SK-N-SH treated with all-trans-retinoic acid at 6 μM for 48 hours (cell line): Measurements from ENCODE around the gene EMC7.
"Not testable (repeated sequence)": the region's sequence is repeated elsewhere in the genome, so short reads cannot be mapped to it uniquely, and the experiment has no call there.

Experiments used
- ATAC-seq: fragments of 200-7000 bp; cut with Tn5 transposase; 3 replicates; pipeline ENCODE4 v1.9.1; 2020; ENCODE audit warnings: mild to moderate bottlenecking, moderate library complexity
- ARNTL ChIP-seq: fragments of 450-650 bp; formaldehyde crosslinking; IDR thresholded peaks from 2 replicates; pipeline ENCODE4 v1.5.0; 2020; ENCODE audit warnings: low read depth, mild to moderate bottlenecking, moderate library complexity, borderline replicate concordance
- BACH2 ChIP-seq: fragments of 250-450 bp; sonication (Bioruptor Pico); IDR thresholded peaks from 2 replicates; pipeline ENCODE4 v1.9.0; 2021; ENCODE audit warnings: mild to moderate bottlenecking, borderline replicate concordance
- CREB5 ChIP-seq: fragments of 250-450 bp; sonication (Bioruptor Pico); IDR thresholded peaks from 2 replicates; pipeline ENCODE4 v1.5.1; 2020; ENCODE audit warnings: low read depth, mild to moderate bottlenecking, moderate library complexity
- CSDC2 ChIP-seq: fragments of 250-450 bp; sonication (Bioruptor Pico); IDR thresholded peaks from 2 replicates; pipeline ENCODE4 v1.5.0; 2020; ENCODE audit warnings: mild to moderate bottlenecking, moderate library complexity
- GLIS3 ChIP-seq: fragments of 250-450 bp; sonication (Bioruptor Pico); IDR thresholded peaks from 2 replicates; pipeline ENCODE4 v1.5.0; 2020; ENCODE audit warnings: mild to moderate bottlenecking, moderate library complexity
- ISL1 ChIP-seq: fragments of 250-450 bp; sonication (Bioruptor Pico); IDR thresholded peaks from 2 replicates; pipeline ENCODE4 v2.1.2; 2022; ENCODE audit warnings: mild to moderate bottlenecking, moderate library complexity
- OSR1 ChIP-seq: fragments of 250-450 bp; sonication (Bioruptor Pico); IDR thresholded peaks from 2 replicates; pipeline ENCODE4 v1.8.0; 2022; ENCODE audit warnings: moderate library complexity, mild to moderate bottlenecking, inconsistent platforms
- PPARA ChIP-seq: fragments of 250-450 bp; sonication (Bioruptor Pico); IDR thresholded peaks from 2 replicates; pipeline ENCODE4 v1.5.0; 2020; ENCODE audit warnings: mild to moderate bottlenecking, borderline replicate concordance
- RARB ChIP-seq: fragments of 250-450 bp; sonication (Bioruptor Pico); IDR thresholded peaks from 2 replicates; pipeline ENCODE4 v1.8.0; 2021; ENCODE audit warnings: mild to moderate bottlenecking, moderate library complexity
- SNAI2 ChIP-seq: fragments of 250-450 bp; sonication (Bioruptor Pico); IDR thresholded peaks from 2 replicates; pipeline ENCODE4 v1.5.0; 2020; ENCODE audit warnings: mild to moderate bottlenecking, moderate library complexity
- TCF4 ChIP-seq: fragments of 250-450 bp; sonication (Bioruptor Pico); IDR thresholded peaks from 2 replicates; pipeline ENCODE4 v1.8.0; 2021; ENCODE audit warnings: mild to moderate bottlenecking, moderate library complexity, borderline replicate concordance
- TOX ChIP-seq: fragments of 250-450 bp; sonication (Bioruptor Pico); IDR thresholded peaks from 2 replicates; pipeline ENCODE4 v1.8.0; 2021; ENCODE audit warnings: mild to moderate bottlenecking, moderate library complexity, borderline replicate concordance
- ZC3H10 ChIP-seq: fragments of 250-450 bp; sonication (Bioruptor Pico); IDR thresholded peaks from 2 replicates; pipeline ENCODE4 v1.5.1; 2021; ENCODE audit warnings: mild to moderate bottlenecking, moderate library complexity
- ZFP3 ChIP-seq: fragments of 250-450 bp; sonication (Bioruptor Pico); IDR thresholded peaks from 2 replicates; pipeline ENCODE4 v1.5.0; 2020; ENCODE audit warnings: mild to moderate bottlenecking, moderate library complexity
- ZFP30 ChIP-seq: fragments of 450-650 bp; formaldehyde crosslinking; IDR thresholded peaks from 2 replicates; pipeline ENCODE4 v1.5.0; 2022; ENCODE audit warnings: mild to moderate bottlenecking, moderate library complexity
- ZNF565 ChIP-seq: fragments of 450-650 bp; formaldehyde crosslinking; conservative IDR thresholded peaks from 2 replicates; pipeline ENCODE4 v1.5.0; 2020; ENCODE audit warnings: low read depth, mild to moderate bottlenecking, moderate library complexity
- ZNF70 ChIP-seq: fragments of 450-650 bp; formaldehyde crosslinking; IDR thresholded peaks from 2 replicates; pipeline ENCODE4 v1.5.0; 2020; ENCODE audit warnings: mild to moderate bottlenecking, moderate library complexity
- ZNF8 ChIP-seq: fragments of 450-650 bp; formaldehyde crosslinking; IDR thresholded peaks from 2 replicates; pipeline ENCODE4 v1.5.0; 2020; ENCODE audit warnings: mild to moderate bottlenecking, moderate library complexity
- TF ChIP-seq, protein P1 (sequence below): fragments of 250-450 bp; sonication (Bioruptor Pico); IDR thresholded peaks from 2 replicates; pipeline ENCODE4 v1.8.0; 2020; ENCODE audit warnings: mild to moderate bottlenecking, moderate library complexity, borderline replicate concordance
- TF ChIP-seq, protein P2 (sequence below): fragments of 250-450 bp; sonication (Bioruptor Pico); IDR thresholded peaks from 2 replicates; pipeline ENCODE4 v1.5.0; 2020; ENCODE audit warnings: mild to moderate bottlenecking, moderate library complexity
- TF ChIP-seq, protein P3 (sequence below): fragments of 250-450 bp; sonication (Bioruptor Pico); IDR thresholded peaks from 2 replicates; pipeline ENCODE4 v1.8.0; 2021; ENCODE audit warnings: low read depth, mild to moderate bottlenecking, moderate library complexity, borderline replicate concordance

The EMC7 gene

DNA sequence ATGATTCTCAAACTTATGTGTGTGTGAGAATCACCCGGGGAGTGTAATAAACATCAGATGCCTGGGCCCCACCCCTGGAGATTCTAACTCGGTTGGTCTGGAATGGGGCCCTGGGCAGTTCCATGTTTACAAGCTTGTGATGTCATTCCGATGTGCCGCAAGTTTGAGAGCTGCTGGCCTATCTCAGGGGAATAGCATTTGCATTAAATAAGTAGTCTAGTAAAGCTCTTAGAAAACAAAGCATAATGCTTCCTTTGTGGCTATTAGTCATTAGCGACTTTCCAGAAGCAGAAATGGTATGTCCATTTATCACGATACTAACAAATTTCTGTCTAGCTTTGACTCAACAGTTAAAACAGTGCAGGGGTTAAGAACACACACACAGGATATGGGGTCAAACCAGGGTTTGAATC, 21.1 kb upstream of the EMC7 start:
- peak; percentile 28; the same call in 1 of the 3 replicates for ATAC-seq

DNA sequence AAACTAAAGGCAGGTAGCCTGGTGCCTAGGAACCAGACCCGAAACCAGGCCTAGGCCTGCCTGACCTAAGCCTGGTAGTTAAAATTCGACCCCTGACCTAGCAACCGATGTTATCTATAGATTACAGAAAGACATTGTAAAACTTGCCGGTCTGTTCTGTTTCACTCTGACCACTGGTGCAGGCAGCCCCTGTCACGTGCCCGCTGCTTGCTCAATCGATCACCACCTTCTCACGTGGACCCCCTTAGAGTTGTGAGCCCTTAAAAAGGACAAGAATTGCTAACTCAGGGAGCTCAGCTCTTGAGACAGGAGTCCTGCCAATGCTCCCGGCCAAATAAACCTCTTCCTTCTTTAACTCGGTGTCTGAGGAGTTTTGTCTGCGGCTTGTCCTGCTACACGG, 20.1 kb upstream of the EMC7 start:
- ATAC-seq: not testable (repeated sequence)

More for the DNA sequence above, 21.1 kb upstream of the EMC7 start:
- no peak for TF ChIP-seq ZNF565 (CRISPR knock-in tag)
- TF ChIP-seq, protein P1, sequence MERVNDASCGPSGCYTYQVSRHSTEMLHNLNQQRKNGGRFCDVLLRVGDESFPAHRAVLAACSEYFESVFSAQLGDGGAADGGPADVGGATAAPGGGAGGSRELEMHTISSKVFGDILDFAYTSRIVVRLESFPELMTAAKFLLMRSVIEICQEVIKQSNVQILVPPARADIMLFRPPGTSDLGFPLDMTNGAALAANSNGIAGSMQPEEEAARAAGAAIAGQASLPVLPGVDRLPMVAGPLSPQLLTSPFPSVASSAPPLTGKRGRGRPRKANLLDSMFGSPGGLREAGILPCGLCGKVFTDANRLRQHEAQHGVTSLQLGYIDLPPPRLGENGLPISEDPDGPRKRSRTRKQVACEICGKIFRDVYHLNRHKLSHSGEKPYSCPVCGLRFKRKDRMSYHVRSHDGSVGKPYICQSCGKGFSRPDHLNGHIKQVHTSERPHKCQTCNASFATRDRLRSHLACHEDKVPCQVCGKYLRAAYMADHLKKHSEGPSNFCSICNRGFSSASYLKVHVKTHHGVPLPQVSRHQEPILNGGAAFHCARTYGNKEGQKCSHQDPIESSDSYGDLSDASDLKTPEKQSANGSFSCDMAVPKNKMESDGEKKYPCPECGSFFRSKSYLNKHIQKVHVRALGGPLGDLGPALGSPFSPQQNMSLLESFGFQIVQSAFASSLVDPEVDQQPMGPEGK (CRISPR knock-in tag): peak; percentile 94; the same call in 1 of the 2 replicates
- TF ChIP-seq ISL1 (CRISPR knock-in tag): peak; percentile 72

GRCh38 chr15:34120420-34120819, 18.8 kb upstream of the EMC7 start:
- ATAC-seq: not testable (repeated sequence)

DNA sequence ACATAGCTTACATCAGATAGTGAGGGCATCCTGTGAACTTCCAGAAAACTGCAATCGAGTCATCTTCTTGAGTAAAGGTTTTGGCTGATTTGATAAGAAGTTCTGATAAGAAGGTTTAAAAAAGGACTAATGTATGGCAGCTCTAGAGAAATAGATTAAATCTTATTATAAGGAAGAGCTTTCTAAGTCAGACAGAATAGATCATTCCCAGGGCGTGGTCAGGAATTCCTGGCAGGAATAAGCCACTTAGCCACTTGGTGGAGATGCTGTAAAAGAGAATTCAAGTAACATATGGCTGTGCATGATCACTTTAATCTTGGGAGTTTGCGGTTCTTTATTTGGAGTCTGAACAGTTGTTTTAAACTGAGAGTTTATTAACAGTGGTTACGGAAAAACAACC, 17.6 kb upstream of the EMC7 start:
- peak; percentile 83 for TF ChIP-seq ISL1 (CRISPR knock-in tag)
- TF ChIP-seq, protein P2, sequence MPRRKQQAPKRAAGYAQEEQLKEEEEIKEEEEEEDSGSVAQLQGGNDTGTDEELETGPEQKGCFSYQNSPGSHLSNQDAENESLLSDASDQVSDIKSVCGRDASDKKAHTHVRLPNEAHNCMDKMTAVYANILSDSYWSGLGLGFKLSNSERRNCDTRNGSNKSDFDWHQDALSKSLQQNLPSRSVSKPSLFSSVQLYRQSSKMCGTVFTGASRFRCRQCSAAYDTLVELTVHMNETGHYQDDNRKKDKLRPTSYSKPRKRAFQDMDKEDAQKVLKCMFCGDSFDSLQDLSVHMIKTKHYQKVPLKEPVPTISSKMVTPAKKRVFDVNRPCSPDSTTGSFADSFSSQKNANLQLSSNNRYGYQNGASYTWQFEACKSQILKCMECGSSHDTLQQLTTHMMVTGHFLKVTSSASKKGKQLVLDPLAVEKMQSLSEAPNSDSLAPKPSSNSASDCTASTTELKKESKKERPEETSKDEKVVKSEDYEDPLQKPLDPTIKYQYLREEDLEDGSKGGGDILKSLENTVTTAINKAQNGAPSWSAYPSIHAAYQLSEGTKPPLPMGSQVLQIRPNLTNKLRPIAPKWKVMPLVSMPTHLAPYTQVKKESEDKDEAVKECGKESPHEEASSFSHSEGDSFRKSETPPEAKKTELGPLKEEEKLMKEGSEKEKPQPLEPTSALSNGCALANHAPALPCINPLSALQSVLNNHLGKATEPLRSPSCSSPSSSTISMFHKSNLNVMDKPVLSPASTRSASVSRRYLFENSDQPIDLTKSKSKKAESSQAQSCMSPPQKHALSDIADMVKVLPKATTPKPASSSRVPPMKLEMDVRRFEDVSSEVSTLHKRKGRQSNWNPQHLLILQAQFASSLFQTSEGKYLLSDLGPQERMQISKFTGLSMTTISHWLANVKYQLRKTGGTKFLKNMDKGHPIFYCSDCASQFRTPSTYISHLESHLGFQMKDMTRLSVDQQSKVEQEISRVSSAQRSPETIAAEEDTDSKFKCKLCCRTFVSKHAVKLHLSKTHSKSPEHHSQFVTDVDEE: no peak
- TF ChIP-seq, all 23 proteins: peak for 1
- ATAC-seq: peak; percentile 71

DNA sequence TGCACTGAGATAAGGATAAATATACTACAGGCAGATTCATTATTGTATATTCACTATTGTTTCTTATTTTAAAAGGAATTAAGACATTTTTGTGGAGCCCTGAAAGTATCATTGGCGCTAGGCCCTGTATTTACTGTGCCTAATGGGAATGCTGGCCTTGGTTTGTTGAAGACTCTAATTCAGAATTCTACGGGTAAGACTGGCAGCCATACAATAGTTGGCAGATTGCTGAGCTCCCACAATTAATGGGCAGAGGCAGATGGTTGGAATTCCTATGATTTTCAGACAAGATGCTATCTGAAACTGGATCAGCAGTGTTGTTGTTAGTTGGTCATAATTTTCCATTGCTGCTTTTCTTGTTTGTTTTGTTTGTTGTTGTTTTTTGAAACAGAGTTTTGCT, 15.0 kb upstream of the EMC7 start:
- TF ChIP-seq ZNF565 (CRISPR knock-in tag) (no peak), ISL1 (CRISPR knock-in tag) (peak; percentile 59)
- ATAC-seq: peak; percentile 59

DNA sequence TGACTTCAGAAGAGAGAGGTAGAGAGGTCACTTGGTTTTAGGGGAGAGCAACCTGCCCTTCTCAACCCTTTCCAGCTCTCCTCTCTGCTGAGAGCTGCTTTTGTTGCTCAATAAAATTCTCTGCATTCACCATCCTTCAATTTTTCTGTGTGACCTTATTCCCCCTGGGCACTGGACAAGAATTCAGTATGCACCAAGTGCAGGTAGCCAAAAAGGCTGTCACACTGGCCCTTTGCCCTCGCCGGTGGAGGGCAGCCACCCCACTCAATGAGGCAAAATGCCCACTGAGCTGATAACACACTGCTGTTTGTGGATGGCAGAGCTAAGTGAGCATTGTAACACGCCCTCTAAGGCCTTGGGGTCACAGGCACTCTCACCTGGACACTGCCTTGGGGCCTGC, 13.1 kb upstream of the EMC7 start:
- TF ChIP-seq GLIS3 (CRISPR knock-in tag): no peak
- TF ChIP-seq ZNF70: no peak
- no peak for TF ChIP-seq BACH2
- TF ChIP-seq SNAI2 (CRISPR knock-in tag): no peak
- no peak for TF ChIP-seq RARB
- no peak for TF ChIP-seq TOX
- no peak for TF ChIP-seq PPARA
- TF ChIP-seq TCF4 (CRISPR knock-in tag): no peak
- no peak for TF ChIP-seq ZFP30
- TF ChIP-seq OSR1: no peak
- TF ChIP-seq, protein P3, sequence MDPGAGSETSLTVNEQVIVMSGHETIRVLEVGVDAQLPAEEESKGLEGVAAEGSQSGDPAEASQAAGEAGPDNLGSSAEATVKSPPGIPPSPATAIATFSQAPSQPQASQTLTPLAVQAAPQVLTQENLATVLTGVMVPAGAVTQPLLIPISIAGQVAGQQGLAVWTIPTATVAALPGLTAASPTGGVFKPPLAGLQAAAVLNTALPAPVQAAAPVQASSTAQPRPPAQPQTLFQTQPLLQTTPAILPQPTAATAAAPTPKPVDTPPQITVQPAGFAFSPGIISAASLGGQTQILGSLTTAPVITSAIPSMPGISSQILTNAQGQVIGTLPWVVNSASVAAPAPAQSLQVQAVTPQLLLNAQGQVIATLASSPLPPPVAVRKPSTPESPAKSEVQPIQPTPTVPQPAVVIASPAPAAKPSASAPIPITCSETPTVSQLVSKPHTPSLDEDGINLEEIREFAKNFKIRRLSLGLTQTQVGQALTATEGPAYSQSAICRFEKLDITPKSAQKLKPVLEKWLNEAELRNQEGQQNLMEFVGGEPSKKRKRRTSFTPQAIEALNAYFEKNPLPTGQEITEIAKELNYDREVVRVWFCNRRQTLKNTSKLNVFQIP: no peak
- no peak for TF ChIP-seq ZC3H10 (CRISPR knock-in tag)
- TF ChIP-seq CSDC2 (CRISPR knock-in tag): no peak
- no peak for TF ChIP-seq CREB5 (CRISPR knock-in tag)
- no peak for TF ChIP-seq ARNTL
- TF ChIP-seq, protein P2: no peak
- no peak for TF ChIP-seq ZNF565 (CRISPR knock-in tag)
- TF ChIP-seq ZNF8 (CRISPR knock-in tag): no peak
- no peak for TF ChIP-seq ZFP3
- TF ChIP-seq ISL1 (CRISPR knock-in tag): no peak
- ATAC-seq: no peak
